Stimulated activated CD4-positive, alpha-beta T cell treated with anti-CD3 and anti-CD28 coated beads, Interleukin-12 subunit alpha, Interleukin-12 subunit beta, amount 100 ng/mL, for 24 hours (primary cell): ENCODE measurements around the gene TPRX1.
A peak's percentile ranks its signal among the peaks of the same experiment; 100 is the strongest.
"Not testable (repeated sequence)": the region's sequence is repeated elsewhere in the genome, so short reads cannot be mapped to it uniquely, and the experiment has no call there.

Experiments
- DNase-seq, 2 experiments: peaks; one replicate each; pipeline ENCODE4 v3.0.0-alpha.2; 2020; ENCODE audit warnings: low read depth in 2 of 2

TPRX1 gene

GRCh38 chr19:47804451-47804850 is at the start of gene TPRX1:
Gene TPRX1, minus strand, starts transcription at chr19:47804551. Its CDS starts 12 bp downstream, at chr19:47804539.
- not testable (repeated sequence) for DNase-seq

- DNase-seq, result no peak
These were observed 48.7 kb upstream of the TPRX1 start for GRCh38 chr19:47853003-47853402.

- DNase-seq, result peak in 1 of 2 experiments; percentile 43
These were observed 44.6 kb upstream of the TPRX1 start for GRCh38 chr19:47848823-47849473.

- no peak for DNase-seq
These were observed 44.1 kb upstream of the TPRX1 start for GRCh38 chr19:47848425-47848822.

- no peak for DNase-seq
These were observed 38.6 kb upstream of the TPRX1 start for GRCh38 chr19:47842941-47843340.

- DNase-seq, result no peak
These were observed 35.6 kb upstream of the TPRX1 start for GRCh38 chr19:47839913-47840312.

GRCh38 chr19:47839411-47839810 is 35.1 kb upstream of the TPRX1 start:
- DNase-seq, result no peak

GRCh38 chr19:47836038-47836437 is 31.7 kb upstream of the TPRX1 start:
- DNase-seq, result no peak

GRCh38 chr19:47832723-47833122 is 28.4 kb upstream of the TPRX1 start:
- no peak for DNase-seq

GRCh38 chr19:47826800-47827199 is 22.4 kb upstream of the TPRX1 start:
- no peak for DNase-seq

GRCh38 chr19:47824396-47824795 is 20.0 kb upstream of the TPRX1 start:
- no peak for DNase-seq

GRCh38 chr19:47821460-47822020 is 17.2 kb upstream of the TPRX1 start, which contains the start of gene CRX:
Gene CRX, plus strand, starts transcription at chr19:47821937. Its CDS starts 12,507 bp downstream, at chr19:47834444.
- no peak for DNase-seq

GRCh38 chr19:47820410-47820809 is 16.1 kb upstream of the TPRX1 start:
- DNase-seq, result no peak

GRCh38 chr19:47819858-47820257 is 15.5 kb upstream of the TPRX1 start:
- no peak for DNase-seq

- DNase-seq, result not testable (repeated sequence)
These were observed 13.9 kb upstream of the TPRX1 start for GRCh38 chr19:47818221-47818620.

- not testable (repeated sequence) for DNase-seq
These were observed 11.9 kb upstream of the TPRX1 start for GRCh38 chr19:47816270-47816669.

- no peak for DNase-seq
These were observed 9.6 kb upstream of the TPRX1 start for GRCh38 chr19:47813995-47814328.

- DNase-seq, result peak; percentile 54 to 80
These were observed 9.1 kb upstream of the TPRX1 start for GRCh38 chr19:47813304-47813994.

GRCh38 chr19:47806435-47806834 is 2.1 kb upstream of the TPRX1 start:
- no peak for DNase-seq

GRCh38 chr19:47805313-47805712 is 962 bp upstream of the TPRX1 start:
- no peak for DNase-seq

- not testable (repeated sequence) for DNase-seq
These were observed 680 bp downstream of the TPRX1 start for GRCh38 chr19:47803671-47804070.

GRCh38 chr19:47803148-47803547 is 1.2 kb downstream of the TPRX1 start:
- not testable (repeated sequence) for DNase-seq

GRCh38 chr19:47802521-47803043 is 1.8 kb downstream of the TPRX1 start:
- DNase-seq, result no peak
